Measurements from ENCODE around the gene SOST. TPM values are rescaled to one million over a fixed set of nuclear protein-coding genes. Genes with fewer than 3 reads are reported as not detected.

The SOST gene
- polyA plus RNA-seq, 1 of the 3 experiments (the other 2 are of a cell fraction) = not detected

GRCh38 chr17:43756201-43756600 lies 2.4 kb downstream of the SOST start:
- WGBS (ENCODE audit: low lambda C conversion rate) = 91% methylated on average over 3 of the region's 6 CpGs

GRCh38 chr17:43755389-43755875 lies 3.2 kb downstream of the SOST start:
- WGBS (ENCODE audit: low lambda C conversion rate) = 93% methylated on average over 48 of the region's 60 CpGs
- DNase-seq = no peak
- no peak overlapping the region for H3K4me2 ChIP-seq
- TF ChIP-seq, protein P1, sequence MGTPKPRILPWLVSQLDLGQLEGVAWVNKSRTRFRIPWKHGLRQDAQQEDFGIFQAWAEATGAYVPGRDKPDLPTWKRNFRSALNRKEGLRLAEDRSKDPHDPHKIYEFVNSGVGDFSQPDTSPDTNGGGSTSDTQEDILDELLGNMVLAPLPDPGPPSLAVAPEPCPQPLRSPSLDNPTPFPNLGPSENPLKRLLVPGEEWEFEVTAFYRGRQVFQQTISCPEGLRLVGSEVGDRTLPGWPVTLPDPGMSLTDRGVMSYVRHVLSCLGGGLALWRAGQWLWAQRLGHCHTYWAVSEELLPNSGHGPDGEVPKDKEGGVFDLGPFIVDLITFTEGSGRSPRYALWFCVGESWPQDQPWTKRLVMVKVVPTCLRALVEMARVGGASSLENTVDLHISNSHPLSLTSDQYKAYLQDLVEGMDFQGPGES (IDR thresholded peaks at IDR 0.05; ENCODE audit: low read depth, low read length) = no peak
- TF ChIP-seq RCOR1 (IDR thresholded peaks at IDR 0.05; ENCODE audit: low read length) (no peak), EZH2phosphoT487 (IDR thresholded peaks at IDR 0.05; ENCODE audit: borderline replicate concordance, low read depth) (no peak), RFX5 (IDR thresholded peaks at IDR 0.05; ENCODE audit: low read length) (no peak), FOXJ3 (CRISPR knock-in tag; IDR thresholded peaks at IDR 0.05) (no peak), NRF1 (IDR thresholded peaks at IDR 0.05; ENCODE audit: low read depth, low read length) (no peak), GATA2 (CRISPR knock-in tag; IDR thresholded peaks at IDR 0.05) (no peak), TEAD4 (IDR thresholded peaks at IDR 0.05; ENCODE audit: borderline replicate concordance, insufficient read depth) (no peak), RAD21 (IDR thresholded peaks at IDR 0.05; ENCODE audit: low read length) (no peak), POLR2AphosphoS5 (IDR thresholded peaks at IDR 0.05; ENCODE audit: low read depth, low read length) (no peak), MEF2A (IDR thresholded peaks at IDR 0.05; ENCODE audit: borderline replicate concordance, low read depth) (no peak), FOXM1 (IDR thresholded peaks at IDR 0.05; ENCODE audit: low read depth) (no peak), FOSL2 (IDR thresholded peaks at IDR 0.05; ENCODE audit: borderline replicate concordance, low read depth) (no peak), USF2 (IDR thresholded peaks at IDR 0.05; ENCODE audit: borderline replicate concordance, low read depth, low read length) (no peak)
- TF ChIP-seq, protein P2, sequence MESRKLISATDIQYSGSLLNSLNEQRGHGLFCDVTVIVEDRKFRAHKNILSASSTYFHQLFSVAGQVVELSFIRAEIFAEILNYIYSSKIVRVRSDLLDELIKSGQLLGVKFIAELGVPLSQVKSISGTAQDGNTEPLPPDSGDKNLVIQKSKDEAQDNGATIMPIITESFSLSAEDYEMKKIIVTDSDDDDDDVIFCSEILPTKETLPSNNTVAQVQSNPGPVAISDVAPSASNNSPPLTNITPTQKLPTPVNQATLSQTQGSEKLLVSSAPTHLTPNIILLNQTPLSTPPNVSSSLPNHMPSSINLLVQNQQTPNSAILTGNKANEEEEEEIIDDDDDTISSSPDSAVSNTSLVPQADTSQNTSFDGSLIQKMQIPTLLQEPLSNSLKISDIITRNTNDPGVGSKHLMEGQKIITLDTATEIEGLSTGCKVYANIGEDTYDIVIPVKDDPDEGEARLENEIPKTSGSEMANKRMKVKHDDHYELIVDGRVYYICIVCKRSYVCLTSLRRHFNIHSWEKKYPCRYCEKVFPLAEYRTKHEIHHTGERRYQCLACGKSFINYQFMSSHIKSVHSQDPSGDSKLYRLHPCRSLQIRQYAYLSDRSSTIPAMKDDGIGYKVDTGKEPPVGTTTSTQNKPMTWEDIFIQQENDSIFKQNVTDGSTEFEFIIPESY (IDR thresholded peaks at IDR 0.05; ENCODE audit: borderline replicate concordance, low read depth) = no peak

More at GRCh38 chr17:43756201-43756600, 2.4 kb downstream of the SOST start:
- DNase-seq = no peak
- no peak overlapping the region for H3K4me3 ChIP-seq (ENCODE audit: low read depth in 2 of 2, low read length in 1 of 2)
- no peaks in the 10 kb centered on the region for H3K79me2 ChIP-seq (ENCODE audit: insufficient read depth)
- ChIA-PET POLR2A (interaction anchor here (0.6 kb wide), 1 partner anchor 64 kb away, joined by 3 read pairs; no protein-coding TSS in a partner anchor), CTCF (interaction anchor here (0.6 to 7.9 kb wide), 4 partner anchors 11 to 179 kb away, joined by 3 to 97 read pairs (median 12); no protein-coding TSS in a partner anchor)
- no peaks in the 10 kb centered on the region for H3K27me3 ChIP-seq (ENCODE audit: insufficient read depth)
- no peak overlapping the region for H3K9ac ChIP-seq
- no peak overlapping the region for H3K27ac ChIP-seq (ENCODE audit: low read depth in 2 of 2, low read length in 1 of 2)
- no peak overlapping the region for H2AFZ ChIP-seq (ENCODE audit: low read depth)
- no peak overlapping the region for H3K4me2 ChIP-seq
- no peaks in the 10 kb centered on the region for H3K9me2 ChIP-seq
- H3F3A ChIP-seq (replicated peaks; ENCODE audit: insufficient read depth) = no peaks in the 10 kb centered on the region
- TF ChIP-seq RXRA (IDR thresholded peaks at IDR 0.05; ENCODE audit: borderline replicate concordance, low read depth) (no peak), EZH2phosphoT487 (IDR thresholded peaks at IDR 0.05; ENCODE audit: borderline replicate concordance, low read depth) (no peak), GABPA (IDR thresholded peaks at IDR 0.05; ENCODE audit: low read depth) (no peak), SMC3 (IDR thresholded peaks at IDR 0.05; ENCODE audit: low read depth, low read length) (no peak), EP300 (IDR thresholded peaks at IDR 0.05; ENCODE audit: borderline replicate concordance in 1 of 2, low read depth in 1 of 2, low read length in 1 of 2) (no peak), NRF1 (IDR thresholded peaks at IDR 0.05; ENCODE audit: low read depth, low read length) (no peak), CHD2 (IDR thresholded peaks at IDR 0.05; ENCODE audit: low read length, partially characterized antibody) (no peak), FOXM1 (IDR thresholded peaks at IDR 0.05; ENCODE audit: low read depth) (no peak), RFX5 (IDR thresholded peaks at IDR 0.05; ENCODE audit: low read length) (no peak), ELF1 (IDR thresholded peaks at IDR 0.05) (no peak), JUND (IDR thresholded peaks at IDR 0.05) (no peak), YY1 (IDR thresholded peaks at IDR 0.05; ENCODE audit: low read depth) (no peak)
- TF ChIP-seq, protein P3, sequence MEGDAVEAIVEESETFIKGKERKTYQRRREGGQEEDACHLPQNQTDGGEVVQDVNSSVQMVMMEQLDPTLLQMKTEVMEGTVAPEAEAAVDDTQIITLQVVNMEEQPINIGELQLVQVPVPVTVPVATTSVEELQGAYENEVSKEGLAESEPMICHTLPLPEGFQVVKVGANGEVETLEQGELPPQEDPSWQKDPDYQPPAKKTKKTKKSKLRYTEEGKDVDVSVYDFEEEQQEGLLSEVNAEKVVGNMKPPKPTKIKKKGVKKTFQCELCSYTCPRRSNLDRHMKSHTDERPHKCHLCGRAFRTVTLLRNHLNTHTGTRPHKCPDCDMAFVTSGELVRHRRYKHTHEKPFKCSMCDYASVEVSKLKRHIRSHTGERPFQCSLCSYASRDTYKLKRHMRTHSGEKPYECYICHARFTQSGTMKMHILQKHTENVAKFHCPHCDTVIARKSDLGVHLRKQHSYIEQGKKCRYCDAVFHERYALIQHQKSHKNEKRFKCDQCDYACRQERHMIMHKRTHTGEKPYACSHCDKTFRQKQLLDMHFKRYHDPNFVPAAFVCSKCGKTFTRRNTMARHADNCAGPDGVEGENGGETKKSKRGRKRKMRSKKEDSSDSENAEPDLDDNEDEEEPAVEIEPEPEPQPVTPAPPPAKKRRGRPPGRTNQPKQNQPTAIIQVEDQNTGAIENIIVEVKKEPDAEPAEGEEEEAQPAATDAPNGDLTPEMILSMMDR (IDR thresholded peaks at IDR 0.05) = no peak
- no peaks in the 10 kb centered on the region for H4K20me1 ChIP-seq (ENCODE audit: insufficient read depth)
- no peaks in the 10 kb centered on the region for H3K9me3 ChIP-seq
- peaks cover 0 to 6% of the 10 kb centered on the region in 2 experiments; a peak in 1 of 4 replicates for H3K4me1 ChIP-seq (ENCODE audit: control insufficient read depth in 1 of 2, insufficient read depth in 2 of 2, low read depth in 1 of 2, low read length in 1 of 2)
- H3K36me3 ChIP-seq (replicated peaks in 1 of 2; ENCODE audit: control insufficient read depth in 1 of 2, insufficient read depth in 2 of 2, low read length in 1 of 2) = no peaks in the 10 kb centered on the region

More at GRCh38 chr17:43755389-43755875, 3.2 kb downstream of the SOST start:
- ChIA-PET CTCF (interaction anchor here (1.1 to 7.9 kb wide), 3 partner anchors 11 to 178 kb away, joined by 3 to 97 read pairs (median 22); partner anchors contain the start of gene CD300LG), POLR2A (no interaction called here)
- H3K4me3 ChIP-seq (ENCODE audit: low read depth in 2 of 2, low read length in 1 of 2) = no peak overlapping the region
- no peak overlapping the region for H3K9ac ChIP-seq
- no peaks in the 10 kb centered on the region for H3K9me3 ChIP-seq
- H3K27ac ChIP-seq (ENCODE audit: low read depth in 2 of 2, low read length in 1 of 2) = no peak overlapping the region
- no peaks in the 10 kb centered on the region for H3K27me3 ChIP-seq (ENCODE audit: insufficient read depth)
- no peaks in the 10 kb centered on the region for H3K9me2 ChIP-seq
- H3F3A ChIP-seq (replicated peaks; ENCODE audit: insufficient read depth) = no peaks in the 10 kb centered on the region
- H4K20me1 ChIP-seq (ENCODE audit: insufficient read depth) = no peaks in the 10 kb centered on the region
- no peak overlapping the region for H2AFZ ChIP-seq (ENCODE audit: low read depth)
- H3K36me3 ChIP-seq (replicated peaks in 1 of 2; ENCODE audit: control insufficient read depth in 1 of 2, insufficient read depth in 2 of 2, low read length in 1 of 2) = no peaks in the 10 kb centered on the region
- H3K4me1 ChIP-seq (ENCODE audit: control insufficient read depth in 1 of 2, insufficient read depth in 2 of 2, low read depth in 1 of 2, low read length in 1 of 2) = peaks cover 0 to 6% of the 10 kb centered on the region in 2 experiments; a peak in 1 of 4 replicates
- H3K79me2 ChIP-seq (ENCODE audit: insufficient read depth) = no peaks in the 10 kb centered on the region
